Left forelimb (tissue), 1 donor: ENCODE data around the gene ORM1.

Experiments used
- DNase-seq: peaks from one replicate; pipeline ENCODE4 v3.0.0-alpha.2; 2018; ENCODE audit warnings: low spot score

ORM1 gene

DNA sequence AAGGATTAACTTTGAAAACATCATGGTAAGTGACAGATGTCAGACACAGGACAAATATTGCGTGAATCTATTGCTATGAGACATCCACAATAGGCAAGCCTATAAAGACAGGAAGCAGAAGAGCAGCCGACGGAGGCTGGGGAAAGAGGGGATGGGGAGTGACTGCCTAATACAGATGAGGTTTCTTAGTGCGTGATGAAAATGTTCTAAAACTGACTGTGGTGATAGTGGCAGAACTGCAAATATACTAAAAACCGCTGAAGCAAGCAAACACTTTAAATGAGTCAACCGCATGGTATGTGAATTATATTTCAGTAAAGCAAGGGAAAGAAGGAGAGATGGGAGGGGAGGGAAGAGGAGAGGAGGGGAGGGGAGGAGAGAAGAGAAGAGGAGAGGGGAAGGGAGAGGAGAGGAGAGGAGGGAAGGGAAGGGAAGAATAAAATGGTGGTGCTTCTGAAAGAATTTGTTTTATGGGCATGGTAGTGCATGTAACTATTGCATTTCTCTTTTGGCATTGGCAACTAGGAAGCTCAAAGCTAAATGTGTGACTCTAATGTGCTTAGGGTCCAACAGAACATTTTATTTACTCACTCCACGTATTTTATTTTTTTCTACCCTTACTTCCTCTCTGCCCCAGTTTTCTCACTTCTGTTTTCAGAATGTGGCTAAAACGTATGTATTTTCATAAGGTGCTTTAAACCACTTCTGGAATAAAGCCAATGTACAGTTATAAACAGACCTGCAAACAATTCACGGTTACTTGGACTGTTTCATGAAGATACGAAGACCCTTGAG is 43.6 kb downstream of the ORM1 start:
- no peak for DNase-seq

DNA sequence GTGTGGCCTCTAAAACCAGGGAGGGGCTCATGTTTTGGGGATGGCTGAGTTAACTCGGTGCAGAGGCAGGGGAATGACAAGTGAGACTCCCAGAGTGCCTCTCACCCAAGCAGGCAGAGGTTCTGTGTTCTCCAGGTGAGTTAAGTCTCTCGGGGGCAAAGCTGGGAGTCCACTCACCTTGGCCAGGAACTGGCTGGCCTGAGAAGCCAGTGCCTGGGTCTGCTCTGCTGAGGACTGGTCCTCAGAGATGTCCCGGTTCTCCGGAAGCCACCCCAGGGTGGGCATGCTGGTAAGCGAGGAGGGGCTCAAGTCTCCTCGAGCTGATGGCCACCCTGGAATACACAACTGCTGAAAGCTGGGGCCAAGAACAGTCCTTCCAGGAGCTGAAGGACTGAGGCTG is 44.5 kb downstream of the ORM1 start:
- no peak for DNase-seq

DNA sequence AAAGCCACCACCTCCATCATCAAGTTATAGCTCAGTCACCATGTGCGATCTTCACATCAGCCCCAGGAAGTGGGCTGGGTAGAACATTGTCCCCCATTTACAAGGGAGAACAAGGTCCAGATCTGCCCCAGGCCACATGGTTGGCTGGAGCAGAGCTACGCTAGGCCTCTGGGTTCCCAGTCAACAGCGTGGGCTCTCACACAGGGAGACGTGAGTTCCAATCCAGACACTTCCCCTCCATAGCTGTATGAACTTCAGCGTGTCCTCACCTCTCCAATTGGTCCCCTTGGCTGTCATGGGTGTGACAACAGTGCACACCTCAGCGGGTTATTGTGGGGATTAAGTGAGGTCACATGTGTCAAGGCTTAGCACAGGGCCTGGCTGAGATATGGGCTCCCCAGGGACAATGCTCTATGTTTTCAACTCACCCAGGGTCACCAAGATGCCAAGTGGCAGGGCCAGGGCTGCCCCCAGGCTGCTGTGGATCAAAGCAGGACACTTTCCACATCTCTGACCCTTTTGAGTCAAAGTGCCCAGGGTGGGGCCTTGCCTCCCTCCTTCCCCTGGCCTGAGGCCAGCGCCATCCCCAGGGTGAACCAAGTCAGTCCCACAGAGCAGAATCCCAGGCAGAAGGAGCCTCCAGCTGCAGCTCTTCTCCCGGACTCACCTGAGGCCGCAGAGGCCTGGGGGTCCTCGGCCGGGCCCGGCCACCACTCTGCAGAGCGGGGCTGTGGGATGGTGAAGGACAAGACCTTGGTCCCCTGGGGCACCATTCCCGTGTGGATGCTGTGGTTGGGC is 45.1 kb downstream of the ORM1 start:
- no peak for DNase-seq

DNA sequence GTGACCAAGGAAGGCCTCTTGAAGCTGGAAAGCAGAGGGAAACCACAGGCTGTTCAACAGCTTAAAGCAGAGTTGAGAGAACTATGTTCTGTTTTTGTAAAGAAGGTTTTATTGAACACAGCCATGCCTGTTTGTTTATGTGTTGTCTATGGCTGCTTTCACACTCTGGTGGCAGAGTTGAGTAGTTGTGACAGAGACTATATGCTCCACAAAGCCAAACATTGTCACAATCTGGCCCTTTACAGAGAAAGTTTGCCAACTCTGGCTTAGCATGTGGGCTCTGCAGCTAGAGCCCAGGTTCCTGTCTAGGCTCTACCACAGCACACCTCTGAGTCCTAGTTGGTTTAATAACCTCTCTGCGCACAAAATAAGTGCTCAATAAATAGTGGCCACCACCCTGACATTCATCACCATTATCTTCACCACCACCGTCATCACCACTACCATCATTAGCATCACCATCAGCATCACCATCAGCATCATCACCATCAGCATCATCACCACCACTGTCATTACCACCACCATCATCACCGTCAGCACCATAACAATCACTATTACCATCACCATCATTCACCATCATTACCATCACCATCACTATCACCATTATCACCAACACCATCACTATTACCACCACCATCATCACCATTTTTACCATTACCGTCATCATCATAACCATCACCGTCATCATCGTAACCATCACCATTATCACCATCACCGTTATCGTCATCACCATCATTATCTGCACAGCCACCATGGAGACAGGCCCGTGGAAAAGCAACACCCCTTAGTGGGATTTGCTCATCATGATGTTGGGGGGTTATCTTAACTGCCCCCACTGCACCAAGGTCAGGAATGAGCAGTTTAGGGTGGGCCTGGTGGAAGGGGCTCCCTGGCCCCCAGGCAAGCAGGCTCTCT is 46.6 kb downstream of the ORM1 start:
- DNase-seq: no peak

DNA sequence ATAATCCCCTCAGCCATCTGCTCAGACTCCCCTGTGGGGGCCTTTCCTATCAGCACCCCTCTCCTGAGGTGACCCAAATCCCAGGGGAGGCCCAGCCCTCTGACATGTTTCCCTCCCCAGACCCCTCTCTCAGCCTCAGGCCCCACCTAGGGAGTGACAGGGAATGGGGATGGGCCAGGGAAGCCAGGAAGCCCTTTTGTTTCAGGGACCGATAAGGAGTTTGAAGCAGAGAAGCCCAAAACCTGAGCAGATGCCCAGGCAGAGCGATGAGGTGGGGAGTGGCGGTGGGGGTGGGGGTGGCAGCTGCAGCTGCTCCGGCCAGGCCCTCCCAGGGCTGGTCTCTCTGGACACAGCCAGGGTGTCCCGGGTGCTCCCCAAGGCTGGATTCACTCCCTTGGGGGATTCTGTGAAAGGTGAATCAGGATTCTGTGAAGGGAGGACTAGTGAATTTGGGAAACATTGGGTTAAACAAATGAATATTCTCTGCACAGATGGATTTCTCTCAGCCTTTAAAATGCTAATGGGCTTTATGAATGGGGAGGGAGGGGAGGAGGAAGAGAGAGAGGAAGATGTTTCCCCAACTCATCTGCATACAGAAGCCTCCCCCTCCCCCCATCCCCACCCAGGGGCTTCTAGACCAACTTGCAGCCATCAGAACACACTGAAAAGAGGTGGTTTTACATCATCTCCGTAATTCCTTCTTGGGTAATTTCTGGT is 47.5 kb downstream of the ORM1 start:
- DNase-seq: peak; percentile 47

DNA sequence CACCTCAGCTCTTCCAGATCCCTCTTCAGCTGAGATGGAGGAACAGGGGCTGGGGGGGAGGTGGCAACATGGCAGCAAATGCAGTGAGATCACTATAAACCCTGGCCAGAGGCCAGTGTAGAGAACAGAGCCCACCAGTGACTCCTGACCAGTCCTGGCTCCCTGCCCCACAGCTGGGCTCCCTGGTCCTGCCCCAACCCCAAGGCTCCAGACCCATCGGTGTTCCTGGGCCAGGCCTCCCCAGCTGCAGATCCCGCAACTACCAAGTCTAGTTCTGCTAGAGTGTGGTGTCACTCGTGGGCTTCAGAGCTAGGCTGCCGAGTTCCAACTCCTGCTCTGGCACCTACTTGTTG is 48.0 kb downstream of the ORM1 start:
- peak; percentile 63 for DNase-seq

DNA sequence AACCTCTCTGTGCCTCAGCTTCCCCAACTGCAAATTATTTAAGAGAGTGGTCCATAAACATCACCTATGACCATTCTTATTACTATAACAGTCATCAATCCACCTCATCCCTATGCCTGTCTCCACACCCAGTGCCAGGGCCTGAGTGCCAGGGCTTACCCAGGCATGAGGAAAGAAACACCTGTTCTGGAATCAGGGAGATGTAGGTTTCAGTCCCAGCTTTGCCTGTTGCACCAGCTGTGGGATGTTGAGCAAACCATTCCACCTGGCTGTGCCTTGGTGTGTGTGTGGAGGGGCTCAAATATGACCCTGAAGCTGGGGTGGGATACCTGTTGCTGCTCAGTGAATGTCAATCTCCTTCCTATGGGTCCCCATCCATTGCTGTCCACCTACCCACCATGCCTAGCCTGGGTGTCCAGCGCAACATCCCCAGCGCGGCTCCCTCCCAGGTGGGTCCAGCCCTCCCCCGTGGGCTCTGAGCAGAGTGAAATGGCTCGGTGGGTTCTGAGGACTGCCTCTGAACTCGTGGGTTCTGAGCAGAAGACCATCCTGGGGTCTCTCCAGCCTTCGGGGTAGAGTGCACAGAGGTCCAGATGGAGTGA is 48.5 kb downstream of the ORM1 start:
- peak; percentile 58 for DNase-seq

DNA sequence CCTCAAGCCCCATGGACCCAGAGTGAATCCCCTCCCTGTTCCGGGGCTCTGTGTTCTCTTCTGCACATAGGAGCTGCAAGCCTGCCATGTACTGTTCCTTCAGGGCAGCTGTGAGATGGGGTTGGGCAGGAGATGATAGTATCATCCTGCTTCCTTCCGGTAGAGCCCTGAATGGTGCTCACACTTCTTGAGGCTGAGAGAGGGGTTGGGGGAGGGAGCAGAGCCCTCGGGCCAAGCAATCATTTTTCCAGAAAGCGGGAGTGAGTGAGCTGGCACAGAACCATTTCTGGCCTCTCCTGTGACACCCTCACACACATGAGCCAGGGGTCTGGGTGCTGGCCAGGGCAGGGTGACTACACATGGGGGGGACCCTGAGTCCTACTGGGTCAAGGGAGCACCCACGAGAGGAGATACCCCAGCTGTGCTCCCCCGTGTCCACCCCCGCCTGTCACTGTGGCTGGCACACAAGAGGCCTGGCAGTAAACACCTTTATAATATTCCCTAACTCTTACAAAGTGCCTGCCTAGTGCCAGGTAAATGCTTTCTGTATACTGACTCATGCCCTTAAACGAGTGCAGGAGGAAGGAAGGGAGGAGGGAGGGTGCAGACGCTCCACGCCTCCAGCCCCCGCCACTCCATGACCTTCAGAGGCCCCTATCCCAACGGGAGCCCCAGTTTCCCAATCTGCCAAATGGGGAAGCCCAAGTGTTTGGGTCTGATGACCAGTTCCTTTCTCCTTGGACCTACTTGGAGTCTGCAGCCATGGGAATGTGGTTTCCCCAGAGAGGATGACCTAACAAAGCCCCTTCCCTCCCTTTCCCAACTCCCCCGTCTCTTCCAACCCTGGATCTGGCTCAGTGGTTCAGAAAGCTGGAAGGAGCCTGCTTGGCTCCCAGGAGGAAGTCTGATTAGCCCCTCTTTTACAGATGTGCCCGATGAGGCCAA is 49.3 kb downstream of the ORM1 start:
- peak; percentile 66 for DNase-seq

DNA sequence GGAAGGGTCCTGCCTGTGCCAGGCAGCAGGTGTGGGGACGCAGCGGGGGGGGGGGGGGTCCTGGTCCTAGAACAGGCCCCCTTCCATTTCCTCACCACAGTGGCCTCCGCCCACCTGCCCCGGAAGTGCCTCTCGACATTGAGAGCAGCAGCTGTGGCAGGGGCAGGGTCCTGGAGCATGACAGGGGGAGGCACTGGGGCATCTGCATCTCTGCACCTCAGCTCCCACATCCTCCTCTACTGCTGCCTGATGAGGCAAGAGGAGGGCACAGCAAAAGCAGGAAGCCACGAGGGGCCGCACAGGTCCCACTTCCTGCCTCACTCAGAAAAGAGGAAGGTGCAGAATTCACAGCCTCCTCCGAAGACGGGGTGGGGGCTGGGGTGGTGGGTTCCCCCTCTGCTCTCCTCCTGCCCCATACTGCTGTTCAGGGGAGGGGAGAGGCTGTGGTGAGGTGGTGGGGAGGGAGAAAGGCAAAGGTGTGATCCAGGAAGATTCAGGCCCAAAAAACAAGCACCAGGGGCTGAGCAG is 50.1 kb downstream of the ORM1 start:
- peak; percentile 69 for DNase-seq

DNA sequence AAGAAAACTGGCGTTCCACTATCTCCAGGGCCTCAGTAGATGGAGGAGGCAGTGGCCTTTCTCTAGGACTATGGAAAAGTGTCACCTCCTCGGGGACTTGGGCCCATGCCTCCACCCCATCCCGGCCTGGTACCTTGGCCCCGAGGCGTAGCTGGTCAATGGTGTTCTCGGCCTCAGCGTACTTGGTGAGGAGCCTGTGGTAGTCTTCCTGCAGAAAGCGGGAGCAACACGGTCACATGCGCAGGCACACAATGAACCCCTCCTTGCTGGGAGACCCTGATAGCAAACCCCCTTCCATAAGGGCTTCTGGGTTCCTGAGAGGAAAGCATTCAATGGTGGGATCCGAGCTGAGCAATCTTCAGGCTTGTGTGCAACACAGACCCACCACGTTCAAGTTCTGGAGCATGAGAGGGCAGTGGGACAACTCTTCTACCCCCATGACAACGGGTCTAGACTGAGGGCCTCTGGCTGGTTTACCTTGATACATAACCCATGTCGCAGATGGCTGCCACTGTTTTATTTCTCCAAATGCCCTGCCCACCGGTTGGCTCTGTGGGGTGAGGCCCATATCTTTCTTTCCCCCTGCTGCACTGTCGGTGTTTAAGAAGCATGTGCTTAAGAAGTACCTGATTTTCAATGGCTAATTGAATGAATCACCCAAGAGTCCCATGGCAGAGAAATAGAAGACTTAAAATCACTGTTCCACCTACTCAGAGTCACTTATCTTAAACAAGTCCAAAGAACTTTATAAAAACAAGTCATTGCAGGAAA is 51.2 kb downstream of the ORM1 start:
- peak; percentile 53 for DNase-seq

DNA sequence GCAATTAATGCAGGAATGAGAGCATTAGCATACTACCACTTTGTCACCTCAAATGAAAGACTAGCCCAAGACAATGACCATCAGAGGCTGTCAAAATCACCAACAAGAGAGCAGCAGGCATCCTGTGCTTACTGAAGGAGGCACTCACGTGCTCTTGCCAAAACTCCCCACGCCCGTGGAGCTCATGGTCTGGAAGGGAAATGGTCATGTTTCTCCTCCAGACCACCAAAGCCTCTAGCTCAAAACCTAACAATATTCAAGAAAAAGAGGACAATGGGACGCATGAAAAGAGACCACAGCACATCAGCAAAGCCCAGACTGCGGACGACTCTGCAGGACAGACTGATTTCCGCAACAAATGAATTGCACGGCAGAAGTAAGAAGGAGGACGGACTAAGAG is 52.0 kb downstream of the ORM1 start:
- DNase-seq: peak; percentile 8

DNA sequence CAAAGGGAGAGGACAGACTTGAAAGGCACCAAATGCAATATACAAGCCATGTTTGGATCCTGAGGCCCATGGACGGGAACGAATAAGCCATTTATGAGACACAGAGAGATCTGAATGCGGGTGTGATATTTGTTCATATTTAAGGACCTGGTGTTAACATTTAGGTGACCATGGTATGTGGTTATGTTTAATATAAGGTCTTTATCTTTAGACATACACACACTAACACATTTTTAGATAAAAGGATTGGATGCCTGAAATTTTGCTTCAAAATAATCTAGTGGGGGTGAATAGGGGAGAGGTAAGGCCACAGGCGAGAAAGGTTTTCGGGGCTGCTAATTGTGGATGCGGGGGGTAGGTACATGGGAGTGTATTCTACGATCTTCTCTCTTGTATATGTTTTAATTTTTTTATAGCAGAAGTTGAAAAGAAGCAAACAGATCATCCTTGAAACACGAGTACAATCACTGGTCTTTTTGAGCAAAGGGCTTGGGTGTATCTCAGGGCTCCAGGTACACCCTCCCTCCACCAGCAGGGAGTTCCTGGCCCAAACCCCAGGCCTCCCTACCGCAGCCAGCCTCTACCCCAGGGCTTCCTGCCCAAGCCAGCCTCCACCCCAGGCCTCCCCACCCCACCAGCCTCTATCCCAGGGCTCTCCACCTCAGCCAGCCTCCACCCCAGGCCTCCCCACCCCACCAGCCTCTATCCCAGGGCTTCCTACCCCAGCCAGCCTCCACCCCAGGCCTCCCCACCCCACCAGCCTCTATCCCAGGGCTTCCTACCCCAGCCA is 52.7 kb downstream of the ORM1 start:
- peak; percentile 49 for DNase-seq
